HG03439 (cell line): ENCODE data around the gene AGBL4.

Experiments
- ATAC-seq: cut with Tn5 transposase; IDR thresholded peaks from one replicate; pipeline ENCODE4 v1.9.1; 2021; ENCODE audit warnings: mild to moderate bottlenecking, moderate library complexity; ENCODE audit not compliant: unreplicated experiment

The AGBL4 gene

GRCh38 chr1:48673332-48674105, 1350.2 kb downstream of the AGBL4 start:
- no peak for ATAC-seq

GRCh38 chr1:48671578-48671977, 1352.2 kb downstream of the AGBL4 start:
- ATAC-seq, result no peak

- ATAC-seq, result no peak
Measured at GRCh38 chr1:48670234-48671020, 1353.3 kb downstream of the AGBL4 start.

GRCh38 chr1:48668339-48668738, 1355.4 kb downstream of the AGBL4 start:
- ATAC-seq, result no peak

- ATAC-seq, result no peak
Measured at GRCh38 chr1:48667782-48668181, 1356.0 kb downstream of the AGBL4 start.

GRCh38 chr1:48665708-48666407, 1357.9 kb downstream of the AGBL4 start:
- no peak for ATAC-seq

GRCh38 chr1:48661726-48662463, 1361.9 kb downstream of the AGBL4 start:
- no peak for ATAC-seq

GRCh38 chr1:48659801-48660200, 1364.0 kb downstream of the AGBL4 start:
- no peak for ATAC-seq

GRCh38 chr1:48657413-48657812, 1366.3 kb downstream of the AGBL4 start:
- ATAC-seq, result no peak

- ATAC-seq, result no peak
Measured at GRCh38 chr1:48654606-48655210, 1369.0 kb downstream of the AGBL4 start.

GRCh38 chr1:48652334-48652733, 1371.4 kb downstream of the AGBL4 start:
- peak; percentile 37 for ATAC-seq

- no peak for ATAC-seq
Measured at GRCh38 chr1:48649880-48650279, 1373.9 kb downstream of the AGBL4 start.

- ATAC-seq, result no peak
Measured at GRCh38 chr1:48645883-48646282, 1377.9 kb downstream of the AGBL4 start.

- ATAC-seq, result no peak
Measured at GRCh38 chr1:48644905-48645605, 1378.7 kb downstream of the AGBL4 start.

- ATAC-seq, result no peak
Measured at GRCh38 chr1:48644190-48644900, 1379.4 kb downstream of the AGBL4 start.

GRCh38 chr1:48643193-48643592, 1380.6 kb downstream of the AGBL4 start:
- no peak for ATAC-seq

- ATAC-seq, result no peak
Measured at GRCh38 chr1:48640836-48641492, 1382.8 kb downstream of the AGBL4 start.

- ATAC-seq, result no peak
Measured at GRCh38 chr1:48629867-48630266, 1393.9 kb downstream of the AGBL4 start.

- ATAC-seq, result no peak
Measured at GRCh38 chr1:48627486-48627885, 1396.3 kb downstream of the AGBL4 start.
